Gastroesophageal sphincter (tissue), 3 donors: ENCODE measurements around the gene SPPL3.

Experiments
- POLR2A ChIP-seq, 2 donors: fragments of 450-650 bp; IDR thresholded peaks; one replicate each; pipeline ENCODE4 v1.6.1; 2017; ENCODE audit warnings: antibody characterized with exemption in 2 of 2, mild to moderate bottlenecking in 2 of 2, moderate library complexity in 1 of 2
- POLR2AphosphoS5 ChIP-seq: sonication (generic); formaldehyde crosslinking; IDR thresholded peaks from one replicate; pipeline ENCODE4 v1.6.1; 2017; ENCODE audit warnings: antibody characterized with exemption
- TF ChIP-seq, protein P1 (sequence below), 4 experiments: fragments of 200-600 bp in 2 of 4; fragments of 450-650 bp in 2 of 4; sonication (generic) in 1 of 4; IDR thresholded peaks; one replicate each; pipeline ENCODE4 v1.5.1; 2017 to 2019; ENCODE audit warnings: antibody characterized with exemption in 4 of 4, mild to moderate bottlenecking in 2 of 4, moderate library complexity in 2 of 4

DNA sequence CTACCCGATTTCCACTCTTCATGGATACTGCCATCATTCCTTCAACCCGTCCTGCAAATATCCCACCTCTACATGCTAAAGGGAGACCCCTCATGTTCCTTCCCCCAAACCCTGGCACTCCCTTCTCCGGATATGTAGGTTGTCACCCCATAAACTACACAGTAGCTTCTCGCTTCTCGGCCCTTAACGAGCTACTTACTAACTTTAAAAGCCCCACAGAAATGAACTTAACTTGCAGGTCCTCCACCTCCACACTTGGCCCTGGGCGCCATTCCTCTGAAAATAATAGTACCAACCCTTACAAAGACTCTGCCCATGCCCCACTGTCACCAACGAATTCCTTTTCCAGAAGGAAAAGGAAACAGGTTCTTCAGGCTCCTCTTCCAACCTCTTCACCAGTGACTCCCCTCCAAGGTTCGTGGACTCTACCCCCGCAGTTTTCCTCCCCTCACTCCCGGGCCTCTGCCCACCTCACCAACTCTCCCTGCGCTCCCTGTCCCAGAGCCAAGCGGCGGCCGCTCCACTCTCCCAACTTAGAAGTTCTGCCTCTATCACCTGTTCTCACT lies 1.2 kb downstream of the SPPL3 start:
- TF ChIP-seq, protein P1, sequence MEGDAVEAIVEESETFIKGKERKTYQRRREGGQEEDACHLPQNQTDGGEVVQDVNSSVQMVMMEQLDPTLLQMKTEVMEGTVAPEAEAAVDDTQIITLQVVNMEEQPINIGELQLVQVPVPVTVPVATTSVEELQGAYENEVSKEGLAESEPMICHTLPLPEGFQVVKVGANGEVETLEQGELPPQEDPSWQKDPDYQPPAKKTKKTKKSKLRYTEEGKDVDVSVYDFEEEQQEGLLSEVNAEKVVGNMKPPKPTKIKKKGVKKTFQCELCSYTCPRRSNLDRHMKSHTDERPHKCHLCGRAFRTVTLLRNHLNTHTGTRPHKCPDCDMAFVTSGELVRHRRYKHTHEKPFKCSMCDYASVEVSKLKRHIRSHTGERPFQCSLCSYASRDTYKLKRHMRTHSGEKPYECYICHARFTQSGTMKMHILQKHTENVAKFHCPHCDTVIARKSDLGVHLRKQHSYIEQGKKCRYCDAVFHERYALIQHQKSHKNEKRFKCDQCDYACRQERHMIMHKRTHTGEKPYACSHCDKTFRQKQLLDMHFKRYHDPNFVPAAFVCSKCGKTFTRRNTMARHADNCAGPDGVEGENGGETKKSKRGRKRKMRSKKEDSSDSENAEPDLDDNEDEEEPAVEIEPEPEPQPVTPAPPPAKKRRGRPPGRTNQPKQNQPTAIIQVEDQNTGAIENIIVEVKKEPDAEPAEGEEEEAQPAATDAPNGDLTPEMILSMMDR (IDR thresholded peaks at IDR 0.05) = no peak
- TF ChIP-seq POLR2AphosphoS5 (no peak), POLR2A (IDR thresholded peaks at IDR 0.05) (no peak)
